CD4-positive, alpha-beta T cell treated with Interleukin-6 at 100 ng/mL for 8 hours (primary cell): ENCODE results near the gene TRMT10C.
"Not testable (repeated sequence)": the region's sequence is repeated elsewhere in the genome, so short reads cannot be mapped to it uniquely, and the experiment has no call there.

Experiments used
- DNase-seq: peaks from one replicate; pipeline ENCODE4 v3.0.0-alpha.2; 2020; ENCODE audit warnings: mixed read lengths, low spot score

TRMT10C gene

DNA sequence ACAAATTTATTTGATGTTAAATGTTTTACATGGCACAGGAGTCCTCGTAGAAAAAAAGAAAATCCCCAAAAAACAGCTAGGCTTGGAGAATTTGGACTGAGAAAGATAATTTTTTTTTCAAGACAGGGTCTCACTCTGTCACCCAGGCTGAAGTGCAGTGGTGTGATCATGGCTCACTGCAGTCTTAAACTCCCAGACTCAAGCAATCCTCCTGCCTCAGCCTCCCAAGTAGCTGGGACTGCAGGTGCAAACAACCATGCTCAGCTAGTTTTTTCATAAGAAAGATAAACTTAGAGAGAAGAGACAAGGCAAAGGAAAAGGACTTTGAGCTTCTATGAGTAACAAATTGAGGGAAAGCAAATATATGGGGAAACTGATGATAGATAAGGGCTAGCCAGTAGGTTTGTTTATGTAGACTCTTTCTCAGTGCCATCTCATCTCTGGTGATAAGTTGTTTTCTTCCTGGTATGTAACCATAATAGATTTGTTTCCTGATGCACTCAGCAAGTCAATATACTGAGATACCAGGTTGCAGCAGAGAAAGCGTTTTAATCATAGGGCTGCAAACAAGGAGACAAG lies 13.1 kb upstream of the TRMT10C start:
- DNase-seq: no peak

DNA sequence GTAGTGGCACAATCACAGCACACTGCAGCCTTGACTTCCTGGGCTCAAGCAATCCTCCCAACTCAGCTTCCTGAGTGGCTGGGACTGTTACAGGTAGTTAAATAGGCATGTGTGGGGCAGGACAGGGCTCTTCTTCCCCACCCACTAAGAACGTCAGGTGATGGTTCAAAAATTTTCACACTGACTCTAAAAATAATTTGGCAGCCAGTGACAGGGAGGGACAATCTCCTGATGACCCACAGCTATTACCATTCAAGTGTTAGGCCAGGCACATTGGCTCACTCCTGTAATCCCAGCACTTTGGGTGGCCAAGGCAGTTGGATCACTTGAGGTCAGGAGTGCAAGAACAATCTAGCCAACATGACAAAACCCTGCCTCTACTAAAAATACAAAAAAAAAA lies 12.2 kb upstream of the TRMT10C start:
- DNase-seq: no peak

DNA sequence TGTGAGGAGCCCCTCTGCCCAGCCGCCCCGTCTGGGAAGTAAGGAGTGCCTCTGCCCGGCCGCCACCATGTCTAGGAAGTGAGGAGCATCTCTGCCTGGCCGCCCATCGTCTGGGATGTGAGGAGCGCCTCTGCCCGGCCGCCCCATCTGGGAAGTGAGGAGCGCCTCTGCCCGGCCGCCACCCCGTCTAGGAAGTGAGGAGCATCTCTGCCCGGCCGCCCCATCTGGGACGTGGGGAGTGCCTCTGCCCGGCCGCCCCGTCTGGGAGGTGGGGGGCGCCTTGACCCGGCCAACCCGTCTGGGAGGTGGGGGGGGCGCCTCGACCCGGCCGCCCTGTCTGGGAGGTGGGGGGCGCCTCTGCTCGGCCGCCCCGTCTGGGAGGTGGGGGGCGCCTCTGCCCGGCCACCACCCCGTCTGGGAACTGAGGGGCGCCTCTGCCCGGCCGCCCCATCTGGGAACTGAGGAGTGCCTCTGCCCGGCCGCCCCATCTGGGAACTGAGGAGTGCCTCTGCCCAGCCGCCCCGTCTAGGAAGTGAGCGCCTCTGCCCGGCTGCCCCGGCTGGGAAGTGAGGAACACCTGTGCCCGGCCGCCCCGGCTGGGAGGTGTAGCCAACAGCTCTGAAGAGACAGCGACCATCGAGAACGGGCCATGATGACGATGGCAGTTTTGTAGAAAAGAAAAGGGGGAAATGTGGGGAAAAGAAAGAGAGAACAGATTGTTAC lies 10.1 kb upstream of the TRMT10C start:
- DNase-seq: not testable (repeated sequence)

DNA sequence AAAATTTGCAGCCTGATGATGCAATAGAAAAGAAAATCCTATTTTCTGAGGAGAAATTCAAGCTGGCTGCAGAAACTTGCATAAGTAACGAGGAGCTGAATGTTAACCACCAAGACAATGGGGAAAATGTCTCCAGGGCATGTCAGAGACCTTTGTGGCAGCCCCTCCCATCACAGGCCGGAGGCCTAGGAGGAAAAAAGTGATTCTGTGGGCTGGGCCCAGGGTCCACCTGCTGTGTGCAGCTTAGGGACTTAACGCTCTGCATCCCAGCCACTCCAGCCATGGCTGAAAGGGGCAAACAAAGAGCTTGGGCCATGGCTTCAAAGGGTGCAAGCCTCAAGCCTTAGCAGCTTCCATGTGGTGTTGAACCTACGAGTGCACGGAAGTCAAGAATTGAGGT lies 8.3 kb upstream of the TRMT10C start:
- DNase-seq: not testable (repeated sequence)

DNA sequence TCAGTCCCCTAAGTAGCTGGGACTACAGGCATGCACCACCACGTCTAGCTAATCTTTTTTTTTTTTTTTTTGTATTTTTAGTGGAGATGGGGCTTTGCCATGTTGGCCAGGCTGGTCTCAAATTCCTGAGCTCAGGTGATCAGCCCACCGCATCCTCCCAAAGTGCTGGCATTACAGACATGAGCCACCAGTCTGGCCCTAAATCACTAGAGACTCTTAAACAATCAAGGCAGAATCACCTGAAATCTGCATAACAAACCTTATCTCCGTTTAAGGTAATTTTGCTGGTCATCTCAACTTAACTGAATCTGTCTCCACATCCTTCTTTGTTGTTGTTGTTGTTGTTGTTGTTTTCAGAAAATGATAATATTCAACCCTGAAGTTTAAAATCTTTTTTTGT lies 5.6 kb upstream of the TRMT10C start:
- DNase-seq: no peak

DNA sequence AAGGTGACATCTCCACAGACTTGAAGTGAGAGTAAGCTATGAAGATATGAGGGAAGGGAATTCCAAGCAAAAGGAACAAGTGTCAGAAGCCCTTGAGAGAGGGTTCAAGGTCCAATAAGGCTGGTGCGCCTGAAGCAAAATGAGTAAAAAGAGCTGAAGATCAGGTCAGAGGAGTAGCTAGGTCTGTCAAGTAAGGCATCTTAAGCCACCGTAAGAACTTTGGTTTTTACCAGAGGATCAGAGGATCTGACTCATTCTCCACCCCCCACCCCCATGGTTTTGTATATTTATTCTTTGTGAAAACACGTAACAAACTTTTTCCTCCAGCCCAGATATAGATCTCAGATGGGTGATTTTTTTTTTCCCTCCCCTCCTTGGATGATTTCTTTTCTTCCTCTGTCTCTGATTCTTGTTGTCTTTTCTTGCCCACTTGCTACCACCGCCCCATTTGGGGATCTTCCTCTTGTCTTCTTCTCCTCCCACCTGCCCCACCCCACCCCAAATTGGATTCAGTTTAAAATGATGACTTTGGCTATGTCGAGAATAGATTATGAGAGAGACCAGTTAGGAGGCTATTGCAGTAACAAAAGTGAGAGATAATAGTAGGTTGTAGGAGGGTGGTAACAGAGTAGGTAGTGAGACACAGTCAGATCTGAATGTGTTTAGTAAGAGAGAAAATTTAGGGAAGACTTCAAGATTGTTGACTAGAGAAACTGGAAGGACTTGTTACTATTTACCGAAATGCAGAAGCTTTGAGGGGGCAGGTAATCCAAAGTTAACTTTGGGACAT lies 6.1 kb downstream of the TRMT10C start:
- no peak for DNase-seq

GRCh38 chr3:101571028-101571895 lies 9.6 kb downstream of the TRMT10C start:
- DNase-seq: peak; percentile 32

- peak; percentile 98 for DNase-seq
Observed at GRCh38 chr3:101573449-101574387, 12.1 kb downstream of the TRMT10C start, which contains the start of gene PCNP. TSS of gene PCNP (plus strand) at chr3:101574180. CDS start at chr3:101574216, 36 bp downstream.

GRCh38 chr3:101574388-101575112 lies 12.9 kb downstream of the TRMT10C start:
- peak; percentile 46 for DNase-seq

DNA sequence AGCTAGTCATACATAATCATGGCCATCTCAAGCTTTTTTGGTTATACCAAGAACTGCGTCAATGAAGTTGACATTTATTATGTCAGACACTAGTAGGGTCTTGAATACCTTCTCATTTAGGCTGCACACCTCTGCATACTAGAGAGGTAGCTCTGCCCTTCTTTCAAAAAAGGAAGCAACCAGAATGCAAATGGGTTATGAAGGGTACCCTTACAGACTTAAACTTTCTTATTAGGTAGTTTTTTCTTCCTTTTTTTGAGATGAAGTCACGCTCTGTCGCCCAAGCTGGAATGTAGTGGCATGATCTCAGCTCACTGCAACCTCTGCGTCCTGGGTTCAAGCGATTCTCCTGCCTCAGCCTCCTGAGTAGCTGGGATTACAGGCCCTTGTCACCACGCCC lies 15.6 kb downstream of the TRMT10C start:
- no peak for DNase-seq

GRCh38 chr3:101588616-101589015 lies 26.9 kb downstream of the TRMT10C start:
- no peak for DNase-seq

DNA sequence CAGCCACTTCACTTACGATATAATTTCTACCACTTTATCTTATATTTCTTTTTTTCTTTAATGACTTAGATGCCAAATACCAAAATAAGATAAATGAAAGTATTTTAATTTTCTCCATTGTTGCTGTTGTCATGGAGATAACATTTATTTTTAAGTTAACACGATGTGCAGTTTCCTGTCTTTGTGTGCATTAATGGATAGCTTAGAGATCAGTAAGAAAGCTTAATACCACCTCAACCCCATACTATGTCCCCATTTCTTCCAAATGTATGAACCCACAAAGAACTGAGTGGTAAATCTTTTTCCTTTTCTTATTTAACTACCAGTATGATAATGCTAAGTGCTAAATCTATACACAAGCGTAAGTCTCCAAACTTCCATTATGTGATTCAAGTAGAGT lies 29.4 kb downstream of the TRMT10C start:
- no peak for DNase-seq

DNA sequence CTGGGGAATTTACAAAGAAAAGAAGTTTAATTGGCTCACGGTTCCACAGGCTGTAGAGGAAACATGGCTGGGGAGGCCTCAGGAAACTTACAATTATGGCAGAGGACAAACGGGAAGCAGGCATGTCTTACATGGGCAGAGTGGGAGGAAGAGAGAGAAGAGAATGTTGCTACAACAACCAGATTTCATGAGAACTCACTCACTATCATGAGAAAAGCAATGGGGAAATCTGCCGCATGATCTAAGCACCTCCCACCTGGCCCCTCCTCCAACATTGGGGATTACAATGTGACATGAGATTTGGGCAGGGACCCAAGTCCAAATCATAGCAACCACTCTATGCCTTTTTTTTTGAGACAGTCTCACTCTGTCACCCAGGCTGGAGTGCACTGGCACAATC lies 41.1 kb downstream of the TRMT10C start:
- no peak for DNase-seq

DNA sequence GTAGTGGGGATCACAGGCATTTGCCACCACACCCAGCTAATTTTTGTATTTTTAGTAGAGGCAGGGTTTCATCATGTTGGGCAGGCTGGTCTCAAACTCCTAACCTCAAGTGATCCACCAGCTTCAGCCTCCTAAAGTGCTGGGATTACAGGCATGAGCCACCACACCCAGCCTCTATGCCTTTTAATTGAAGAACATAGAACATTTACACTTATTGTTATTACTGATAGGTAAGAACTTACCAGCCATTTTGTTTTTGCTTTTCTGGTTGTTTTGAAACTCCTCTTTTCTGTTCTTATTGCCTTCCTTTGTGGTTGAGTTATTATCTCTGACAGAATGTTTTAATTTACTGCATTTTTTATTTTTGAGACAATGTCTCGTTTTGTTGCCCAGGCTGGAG lies 41.5 kb downstream of the TRMT10C start:
- DNase-seq: no peak

DNA sequence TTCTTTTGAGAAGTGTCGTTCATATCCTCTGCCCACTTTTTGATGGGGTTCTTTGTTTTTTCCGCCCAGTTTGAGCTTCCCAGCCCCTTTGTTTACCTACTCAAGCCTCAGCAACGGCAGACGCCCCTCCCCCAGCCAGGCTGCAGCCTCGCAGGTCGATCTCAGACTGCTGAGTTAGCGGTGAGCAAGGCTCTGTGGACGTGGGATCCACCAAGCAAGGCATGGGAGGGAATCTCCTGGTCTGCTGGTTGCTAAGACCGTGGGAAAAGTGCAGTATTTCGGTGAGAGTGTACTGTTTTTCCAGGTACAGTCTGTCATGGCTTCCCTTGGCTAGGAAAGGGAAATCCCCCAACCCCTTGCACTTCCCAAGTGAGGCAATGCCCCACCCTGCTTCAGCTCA lies 43.7 kb downstream of the TRMT10C start:
- DNase-seq: not testable (repeated sequence)

DNA sequence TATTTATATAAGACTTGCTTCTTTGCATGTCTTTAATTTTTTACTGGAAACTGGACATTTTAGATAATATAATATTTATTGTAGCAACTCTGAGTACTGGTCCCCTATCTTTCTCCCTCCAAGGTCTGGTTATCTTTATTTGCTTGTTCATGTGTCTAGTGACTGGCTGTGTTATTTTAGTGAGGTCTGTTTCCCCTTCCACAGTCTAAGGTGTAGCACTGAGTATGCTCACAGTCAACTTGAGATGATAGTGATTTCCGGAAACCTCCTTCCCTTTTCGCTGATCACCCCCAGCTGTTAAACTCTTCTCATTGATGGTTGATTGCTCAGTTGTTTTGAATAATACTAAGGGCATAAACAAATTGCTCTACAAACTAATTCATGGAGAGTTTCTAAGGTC lies 49.4 kb downstream of the TRMT10C start:
- no peak for DNase-seq

DNA sequence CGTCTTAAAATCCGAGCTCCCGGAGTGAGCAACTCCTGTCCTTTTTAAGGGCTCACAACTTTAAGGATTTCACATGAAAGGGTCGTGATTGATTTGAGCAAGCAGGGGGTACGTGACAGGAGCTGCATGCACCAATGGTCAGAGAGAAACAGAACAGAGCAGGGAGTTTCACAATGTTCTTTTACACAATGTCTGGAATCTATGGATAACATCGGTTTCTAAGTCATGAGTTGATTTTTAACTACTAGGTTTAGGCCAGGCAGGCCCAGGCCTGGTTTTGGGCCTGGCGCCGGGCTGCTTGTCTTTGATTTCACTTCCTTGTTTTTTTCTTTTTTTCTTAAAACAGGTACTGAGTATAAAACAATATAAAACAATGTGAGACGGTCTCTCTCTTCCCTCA lies 51.3 kb downstream of the TRMT10C start:
- not testable (repeated sequence) for DNase-seq

GRCh38 chr3:101615525-101615924 lies 53.9 kb downstream of the TRMT10C start:
- DNase-seq: no peak
